H1 (cell line): ENCODE results near the gene CTBP2. TPM values are rescaled to one million over a fixed set of nuclear protein-coding genes. Genes with fewer than 3 reads are reported as not detected.

Experiments
- ATF2 ChIP-seq: IDR thresholded peaks from 2 replicates; pipeline ENCODE4 v1.6.1; 2012; ENCODE audit warnings: low read length, inconsistent platforms
- BCL11A ChIP-seq, 2 experiments: IDR thresholded peaks; one replicate each; pipeline ENCODE4 v1.6.1; 2011; ENCODE audit warnings: low read depth in 2 of 2, low read length in 2 of 2, mild to moderate bottlenecking in 2 of 2
- PHF8 ChIP-seq: fragments of 200-600 bp; sonication (generic); conservative IDR thresholded peaks from 2 replicates; pipeline ENCODE4 v1.7.1; 2012; ENCODE audit warnings: low read depth, mild to moderate bottlenecking, inconsistent platforms, low read length, moderate library complexity
- RNF2 ChIP-seq: fragments of 200-900, 300-1000 bp; sonication (generic); IDR thresholded peaks from 2 replicates; pipeline ENCODE4 v1.7.1; 2016; ENCODE audit warnings: borderline replicate concordance, low read depth, mild to moderate bottlenecking, antibody characterized with exemption, low read length; ENCODE audit not compliant: poor library complexity, severe bottlenecking; ENCODE audit errors: missing control alignments
- RXRA ChIP-seq: IDR thresholded peaks from 2 replicates; pipeline ENCODE4 v1.6.1; 2011; ENCODE audit warnings: low read depth, mild to moderate bottlenecking, low read length, moderate library complexity; ENCODE audit not compliant: insufficient read depth
- SAP30 ChIP-seq: fragments of 300-600 bp; sonication (generic); IDR thresholded peaks from 2 replicates; pipeline ENCODE4 v1.7.1; 2012; ENCODE audit warnings: low read length, moderate library complexity, mild to moderate bottlenecking, inconsistent platforms; ENCODE audit not compliant: insufficient read depth, insufficient replicate concordance
- SP2 ChIP-seq: IDR thresholded peaks from 2 replicates; pipeline ENCODE4 v1.6.1; 2012; ENCODE audit warnings: mild to moderate bottlenecking, low read length, inconsistent platforms
- polyA plus RNA-seq, 7 experiments: library from polyadenylated mRNA; depleted of rRNA in 3 of 7; stranded (reverse) in 5 of 7; unstranded in 2 of 7; fragments of >200 nt in 5 of 7; fragments of 200-250 nt in 2 of 7; gene quantifications; 1 replicate in 5 of 7; 2 replicates in 1 of 7; 4 replicates in 1 of 7; pipeline versions ENCODE4 v1.2.1 to v1.2.3, GENCODE V29; 2011 to 2013; ENCODE audit warnings: missing spikeins in 2 of 7, mixed read lengths in 2 of 7
- total RNA-seq: library from RNA; stranded (reverse); fragmentation: NEBNext Ultra II Directional; extraction: Animal tissue kit (Norgen Biotek cat#: 25700); gene quantifications from 2 replicates; pipeline ENCODE4 v1.2.1, GENCODE V29; 2021

CTBP2 gene
- total and polyA plus RNA-seq, 2 of the 8 experiments (the other 6 are each of a cell fraction or from before 2014, with no cell fraction given): 208 to 221 TPM

DNA sequence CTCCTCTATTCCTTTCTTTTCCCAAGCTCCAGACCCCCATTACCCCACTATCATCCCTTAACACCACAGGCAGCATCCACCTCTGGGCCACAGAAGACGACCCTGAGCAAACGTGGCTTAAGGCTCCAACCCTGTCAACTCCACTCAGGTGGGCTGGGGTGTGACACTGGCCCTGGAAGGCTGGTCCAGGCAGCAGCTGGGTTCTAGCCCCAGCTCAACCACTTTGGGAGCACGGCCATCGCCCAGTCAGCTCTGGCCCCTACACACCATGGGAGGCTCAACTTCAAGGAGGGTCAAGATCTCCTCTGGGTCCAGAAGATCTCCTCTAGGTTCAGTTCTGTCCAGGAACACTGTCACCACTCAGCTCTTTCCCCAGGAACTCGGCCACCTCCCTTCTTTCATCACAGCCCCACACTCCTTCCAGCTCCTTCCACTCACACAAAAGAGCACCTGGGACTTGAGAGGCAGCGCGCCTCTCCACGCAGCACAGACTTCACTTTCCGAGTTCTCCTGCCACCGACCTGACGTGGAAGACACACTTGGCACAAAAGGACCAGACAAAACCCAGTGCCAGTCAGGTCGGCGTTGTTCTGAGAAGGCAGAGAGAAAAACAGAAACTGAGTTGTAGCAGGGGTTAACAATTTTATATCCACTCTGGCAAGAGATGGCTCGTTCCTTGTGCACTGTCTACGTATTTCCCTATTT lies 84.1 kb downstream of the CTBP2 start (continued):
- TF ChIP-seq SAP30 (no peak), RNF2 (no peak), PHF8 (no peak), ATF2 (no peak), SP2 (no peak), BCL11A (IDR thresholded peaks at IDR 0.05; ENCODE audit: low read depth in 2 of 2, low read length in 2 of 2) (no peak), RXRA (no peak)
- TF ChIP-seq, all 59 proteins: peak for 0
